ENCODE data around the gene MMP24. TPM values are rescaled to one million over a fixed set of nuclear protein-coding genes. Genes with fewer than 3 reads are reported as not detected.

MMP24 gene
- total RNA-seq, 1 experiment from 2014 or later: 13.0 TPM

DNA sequence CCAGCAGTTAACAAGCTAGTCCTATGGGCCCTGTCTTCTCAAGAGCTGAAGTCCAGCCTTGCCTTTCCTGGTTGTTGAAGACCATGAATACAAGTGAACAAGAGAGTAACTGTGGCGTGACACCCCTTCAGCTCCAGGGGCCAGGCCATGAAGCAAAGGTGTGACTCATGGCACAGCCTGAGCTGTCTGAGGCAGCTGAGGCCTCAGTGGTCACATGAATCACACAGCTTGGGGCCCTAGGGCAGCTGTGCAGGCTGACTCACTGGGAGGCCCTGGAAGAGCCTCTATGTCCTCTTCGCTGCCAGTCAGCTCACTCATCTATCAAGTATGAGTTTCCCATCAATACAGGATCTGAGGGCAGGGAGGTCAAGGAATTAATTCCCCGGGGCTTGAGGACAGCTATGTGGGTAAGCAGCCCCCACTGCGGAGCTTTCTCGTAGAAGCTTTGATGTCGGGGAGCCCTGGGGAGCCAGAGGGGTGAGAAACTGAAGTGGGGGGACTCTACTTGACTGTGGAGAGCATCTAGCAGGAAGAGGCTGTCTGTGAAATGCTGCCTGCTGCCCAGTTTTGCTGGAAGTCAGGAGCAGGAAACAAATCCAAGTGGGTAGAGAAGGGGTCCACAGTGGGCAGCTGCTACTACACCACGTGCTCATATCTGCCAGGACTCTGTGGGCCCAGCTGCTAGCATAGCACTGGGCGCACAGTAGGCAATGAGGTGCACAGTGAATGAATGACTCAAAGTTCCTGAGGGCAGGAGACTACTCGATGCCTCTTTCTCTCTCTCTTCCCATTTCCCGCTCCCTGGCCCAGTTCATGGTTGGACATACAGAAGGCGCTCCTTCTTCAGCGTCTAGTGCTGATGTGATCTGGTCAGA lies 79.4 kb downstream of the MMP24 start:
- H3K4me1 Mint-ChIP-seq (ENCODE audit: low read depth, unreplicated experiment): peaks cover 43% of the 10 kb centered on the region
- intact Hi-C loops (cut with micrococcal nuclease; ENCODE audit: unreplicated experiment): no loop called here
- H3K9me3 Mint-ChIP-seq (ENCODE audit: unreplicated experiment): no peaks in the 10 kb centered on the region
- peak overlapping the region; percentile 54 for H3K27ac Mint-ChIP-seq (ENCODE audit: unreplicated experiment)
- H3K36me3 ChIP-seq (ENCODE audit: control insufficient read depth, insufficient read depth, low read length): peaks cover 4% of the 10 kb centered on the region; the same call in 1 of the 2 replicates
- no peaks in the 10 kb centered on the region for H3K9me3 ChIP-seq
- TF ChIP-seq, protein P1, sequence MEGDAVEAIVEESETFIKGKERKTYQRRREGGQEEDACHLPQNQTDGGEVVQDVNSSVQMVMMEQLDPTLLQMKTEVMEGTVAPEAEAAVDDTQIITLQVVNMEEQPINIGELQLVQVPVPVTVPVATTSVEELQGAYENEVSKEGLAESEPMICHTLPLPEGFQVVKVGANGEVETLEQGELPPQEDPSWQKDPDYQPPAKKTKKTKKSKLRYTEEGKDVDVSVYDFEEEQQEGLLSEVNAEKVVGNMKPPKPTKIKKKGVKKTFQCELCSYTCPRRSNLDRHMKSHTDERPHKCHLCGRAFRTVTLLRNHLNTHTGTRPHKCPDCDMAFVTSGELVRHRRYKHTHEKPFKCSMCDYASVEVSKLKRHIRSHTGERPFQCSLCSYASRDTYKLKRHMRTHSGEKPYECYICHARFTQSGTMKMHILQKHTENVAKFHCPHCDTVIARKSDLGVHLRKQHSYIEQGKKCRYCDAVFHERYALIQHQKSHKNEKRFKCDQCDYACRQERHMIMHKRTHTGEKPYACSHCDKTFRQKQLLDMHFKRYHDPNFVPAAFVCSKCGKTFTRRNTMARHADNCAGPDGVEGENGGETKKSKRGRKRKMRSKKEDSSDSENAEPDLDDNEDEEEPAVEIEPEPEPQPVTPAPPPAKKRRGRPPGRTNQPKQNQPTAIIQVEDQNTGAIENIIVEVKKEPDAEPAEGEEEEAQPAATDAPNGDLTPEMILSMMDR (IDR thresholded peaks at IDR 0.05; ENCODE audit: insufficient read depth in 1 of 2, low read depth in 1 of 2, low read length in 1 of 2, severe bottlenecking in 1 of 2, unreplicated experiment in 1 of 2): no peak
- POLR2A ChIA-PET: interaction anchor here (0.6 to 1.1 kb wide), 6 partner anchors 15 to 436 kb away, joined by 3 to 12 read pairs (median 6); partner anchors contain the start of genes CEP250, EIF6 and RBM39
- peaks cover 45% of the 10 kb centered on the region for H3K4me1 ChIP-seq
- peaks cover 31% of the 10 kb centered on the region for H3K36me3 Mint-ChIP-seq (ENCODE audit: insufficient read depth, unreplicated experiment)
- no peak overlapping the region for H3K4me3 ChIP-seq (ENCODE audit: low read depth, low read length)
- H3K4me3 Mint-ChIP-seq (ENCODE audit: unreplicated experiment): no peak overlapping the region
- no peaks in the 10 kb centered on the region for H3K27me3 ChIP-seq (replicated peaks; ENCODE audit: control insufficient read depth, insufficient read depth, low read length)
- no peaks in the 10 kb centered on the region for H3K27me3 Mint-ChIP-seq (ENCODE audit: insufficient read depth, unreplicated experiment)
- DNase-seq: peak; percentile 84 to 95
- CTCF ChIA-PET: interaction anchor here (0.5 to 8.3 kb wide), 28 partner anchors 8 to 267 kb away, joined by 3 to 167 read pairs (median 5); partner anchors contain the start of genes CEP250 and EIF6
- BruUV-seq (replicated peaks): TSS peak; percentile 56

DNA sequence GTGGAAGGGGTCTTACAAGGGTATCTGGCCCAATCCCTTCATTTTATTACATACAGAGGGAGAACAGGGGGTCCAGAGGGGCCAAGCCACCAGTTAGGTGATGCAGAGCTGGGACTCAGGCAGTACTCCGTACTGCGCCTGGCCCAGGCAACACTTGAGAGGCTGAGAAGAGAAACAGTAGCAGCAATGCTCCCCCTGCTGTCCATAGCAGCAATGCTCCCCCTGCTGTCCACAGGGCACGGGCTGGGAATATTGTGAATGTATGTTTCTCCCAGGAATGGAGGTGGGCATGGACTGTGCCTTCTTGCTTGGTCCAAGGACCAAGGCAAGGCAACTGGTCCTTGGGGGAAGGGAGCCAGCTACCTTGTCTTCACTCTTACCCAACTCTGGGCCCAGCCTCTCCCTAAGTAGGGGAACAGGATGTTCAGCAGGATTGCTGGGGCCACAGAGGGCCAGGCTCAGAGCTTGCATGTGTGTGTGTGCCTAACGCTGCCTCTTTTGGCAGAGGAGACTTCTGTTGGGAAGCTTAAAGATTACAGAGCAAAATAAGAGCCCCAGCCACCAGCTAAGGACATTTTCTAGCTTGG lies 80.5 kb downstream of the MMP24 start:
- no peaks in the 10 kb centered on the region for H3K9me3 ChIP-seq
- peak overlapping the region; percentile 54 for H3K27ac Mint-ChIP-seq (ENCODE audit: unreplicated experiment)
- POLR2A ChIA-PET: interaction anchor here (1.4 kb wide), 1 partner anchor 148 kb away, joined by 3 read pairs; no protein-coding TSS in a partner anchor
- H3K36me3 ChIP-seq (ENCODE audit: control insufficient read depth, insufficient read depth, low read length): peaks cover 4% of the 10 kb centered on the region; the same call in 1 of the 2 replicates
- DNase-seq: peak; percentile 88 to 89
- intact Hi-C loops (cut with micrococcal nuclease; ENCODE audit: unreplicated experiment): loop anchor here (1.0 kb wide), 1 partner anchor 13 kb away; no protein-coding TSS in a partner anchor
- CTCF ChIA-PET: interaction anchor here (0.5 to 8.3 kb wide), 20 partner anchors 9 to 268 kb away, joined by 3 to 167 read pairs (median 6); partner anchors contain the start of genes CEP250 and EIF6
- H3K4me1 ChIP-seq: peaks cover 56% of the 10 kb centered on the region
- no peaks in the 10 kb centered on the region for H3K9me3 Mint-ChIP-seq (ENCODE audit: unreplicated experiment)
- BruUV-seq (replicated peaks): no TSS peak
- H3K4me3 Mint-ChIP-seq (ENCODE audit: unreplicated experiment): no peak overlapping the region
- TF ChIP-seq, protein P1 (IDR thresholded peaks at IDR 0.05; ENCODE audit: insufficient read depth in 1 of 2, low read depth in 1 of 2, low read length in 1 of 2, severe bottlenecking in 1 of 2, unreplicated experiment in 1 of 2): peak; percentile 98 to 100
- H3K27me3 ChIP-seq (replicated peaks; ENCODE audit: control insufficient read depth, insufficient read depth, low read length): no peaks in the 10 kb centered on the region
- H3K4me3 ChIP-seq (ENCODE audit: low read depth, low read length): no peak overlapping the region
- no peaks in the 10 kb centered on the region for H3K27me3 Mint-ChIP-seq (ENCODE audit: insufficient read depth, unreplicated experiment)
- H3K4me1 Mint-ChIP-seq (ENCODE audit: low read depth, unreplicated experiment): peaks cover 50% of the 10 kb centered on the region
- H3K36me3 Mint-ChIP-seq (ENCODE audit: insufficient read depth, unreplicated experiment): peaks cover 33% of the 10 kb centered on the region

Data from Caco-2 (cell line).